ENCODE measurements around the gene NEO1. TPM values are rescaled to one million over a fixed set of nuclear protein-coding genes. Genes with fewer than 3 reads are reported as not detected.

NEO1 gene, protein sequence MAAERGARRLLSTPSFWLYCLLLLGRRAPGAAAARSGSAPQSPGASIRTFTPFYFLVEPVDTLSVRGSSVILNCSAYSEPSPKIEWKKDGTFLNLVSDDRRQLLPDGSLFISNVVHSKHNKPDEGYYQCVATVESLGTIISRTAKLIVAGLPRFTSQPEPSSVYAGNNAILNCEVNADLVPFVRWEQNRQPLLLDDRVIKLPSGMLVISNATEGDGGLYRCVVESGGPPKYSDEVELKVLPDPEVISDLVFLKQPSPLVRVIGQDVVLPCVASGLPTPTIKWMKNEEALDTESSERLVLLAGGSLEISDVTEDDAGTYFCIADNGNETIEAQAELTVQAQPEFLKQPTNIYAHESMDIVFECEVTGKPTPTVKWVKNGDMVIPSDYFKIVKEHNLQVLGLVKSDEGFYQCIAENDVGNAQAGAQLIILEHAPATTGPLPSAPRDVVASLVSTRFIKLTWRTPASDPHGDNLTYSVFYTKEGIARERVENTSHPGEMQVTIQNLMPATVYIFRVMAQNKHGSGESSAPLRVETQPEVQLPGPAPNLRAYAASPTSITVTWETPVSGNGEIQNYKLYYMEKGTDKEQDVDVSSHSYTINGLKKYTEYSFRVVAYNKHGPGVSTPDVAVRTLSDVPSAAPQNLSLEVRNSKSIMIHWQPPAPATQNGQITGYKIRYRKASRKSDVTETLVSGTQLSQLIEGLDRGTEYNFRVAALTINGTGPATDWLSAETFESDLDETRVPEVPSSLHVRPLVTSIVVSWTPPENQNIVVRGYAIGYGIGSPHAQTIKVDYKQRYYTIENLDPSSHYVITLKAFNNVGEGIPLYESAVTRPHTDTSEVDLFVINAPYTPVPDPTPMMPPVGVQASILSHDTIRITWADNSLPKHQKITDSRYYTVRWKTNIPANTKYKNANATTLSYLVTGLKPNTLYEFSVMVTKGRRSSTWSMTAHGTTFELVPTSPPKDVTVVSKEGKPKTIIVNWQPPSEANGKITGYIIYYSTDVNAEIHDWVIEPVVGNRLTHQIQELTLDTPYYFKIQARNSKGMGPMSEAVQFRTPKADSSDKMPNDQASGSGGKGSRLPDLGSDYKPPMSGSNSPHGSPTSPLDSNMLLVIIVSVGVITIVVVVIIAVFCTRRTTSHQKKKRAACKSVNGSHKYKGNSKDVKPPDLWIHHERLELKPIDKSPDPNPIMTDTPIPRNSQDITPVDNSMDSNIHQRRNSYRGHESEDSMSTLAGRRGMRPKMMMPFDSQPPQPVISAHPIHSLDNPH (N-terminal part only)
- 18.5 TPM for total RNA-seq (ENCODE audit: insufficient read depth, low replicate concordance)

DNA sequence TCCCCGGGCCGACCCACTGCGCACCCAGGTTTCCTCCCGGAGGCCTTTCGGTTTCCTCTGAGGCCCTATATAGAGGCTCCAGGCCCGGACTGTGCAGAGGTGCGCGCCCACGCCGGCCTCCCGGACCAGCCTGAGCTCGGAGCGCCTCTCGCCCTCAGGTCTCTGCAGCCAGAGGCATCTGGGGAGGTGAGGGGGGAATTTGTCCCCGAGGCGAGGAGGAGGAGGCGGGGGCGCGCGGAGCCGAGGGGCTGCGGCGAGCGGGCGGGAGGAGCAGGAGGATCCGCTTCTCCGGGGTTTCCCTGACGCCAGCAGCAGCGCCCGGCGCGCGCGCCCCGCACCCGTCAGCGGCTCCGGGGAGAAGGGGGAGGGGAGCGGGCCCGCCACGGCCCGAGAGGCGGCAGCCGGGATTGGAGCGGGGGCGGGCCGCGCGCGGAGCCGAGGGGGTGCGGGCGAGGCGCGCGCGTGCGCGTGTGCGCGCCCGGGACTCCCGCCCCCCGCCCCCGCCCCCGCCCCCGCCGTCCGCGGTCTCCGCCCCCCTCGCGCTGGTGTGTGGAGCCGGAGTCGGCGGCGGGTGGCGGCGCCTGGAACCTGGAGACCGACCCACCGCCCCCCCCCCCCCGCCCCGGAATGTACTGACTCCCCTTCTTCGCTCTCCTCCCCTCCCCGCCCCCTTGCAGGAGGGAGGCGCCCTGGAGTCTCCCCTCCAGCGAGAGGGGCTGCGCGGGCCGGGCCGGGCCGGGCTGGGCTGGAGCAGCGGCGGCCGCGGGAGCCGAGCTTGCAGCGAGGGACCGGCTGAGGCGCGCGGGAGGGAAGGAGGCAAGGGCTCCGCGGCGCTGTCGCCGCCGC is at the start of gene NEO1:
Gene NEO1, plus strand, starts transcription at position 657 of the 846 bp plus-strand sequence. CDS start 213 bp downstream, outside the sequence.
- DNase-seq (ENCODE audit: low spot score) = peak; percentile 92

DNA sequence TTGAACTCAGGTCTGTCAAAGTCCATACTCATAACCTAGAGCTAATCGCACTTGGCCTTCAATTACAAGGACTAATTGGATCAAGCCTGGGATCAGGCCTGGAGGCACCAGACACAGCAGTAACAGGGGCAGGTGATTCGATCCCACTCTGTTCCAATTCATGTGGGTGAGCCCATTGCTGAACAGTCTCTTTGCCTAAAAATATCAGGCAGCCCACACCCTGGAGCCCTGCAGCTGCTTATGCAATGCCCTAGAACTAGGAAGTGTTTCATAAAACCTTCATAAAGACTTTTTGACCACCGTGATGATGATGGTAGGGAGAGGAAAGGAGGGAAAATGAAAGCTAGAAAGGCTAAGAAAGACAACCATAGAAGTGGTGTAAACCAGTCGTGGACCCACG is 47.8 kb upstream of the NEO1 start:
- no peak for DNase-seq (ENCODE audit: low spot score)

DNA sequence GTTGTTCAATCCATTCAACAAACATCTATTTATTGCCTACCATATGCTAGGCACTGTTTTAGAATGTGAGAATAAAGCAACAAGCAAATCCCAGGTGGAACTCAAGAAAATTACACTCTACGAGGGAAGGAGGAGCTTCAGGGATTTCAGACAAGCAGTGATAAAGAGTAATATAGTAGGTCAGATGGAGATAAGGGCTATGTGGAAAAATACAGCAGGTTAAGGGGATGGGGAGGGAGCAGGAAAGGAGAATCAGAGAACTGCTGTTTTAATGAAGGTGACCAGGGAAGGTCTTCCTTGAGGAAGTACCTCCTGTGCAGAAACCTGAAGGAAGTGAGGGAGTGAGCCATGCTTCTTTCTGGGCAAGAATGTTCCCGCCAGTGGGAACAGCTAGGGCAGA is 47.2 kb upstream of the NEO1 start:
- DNase-seq (ENCODE audit: low spot score) = no peak

DNA sequence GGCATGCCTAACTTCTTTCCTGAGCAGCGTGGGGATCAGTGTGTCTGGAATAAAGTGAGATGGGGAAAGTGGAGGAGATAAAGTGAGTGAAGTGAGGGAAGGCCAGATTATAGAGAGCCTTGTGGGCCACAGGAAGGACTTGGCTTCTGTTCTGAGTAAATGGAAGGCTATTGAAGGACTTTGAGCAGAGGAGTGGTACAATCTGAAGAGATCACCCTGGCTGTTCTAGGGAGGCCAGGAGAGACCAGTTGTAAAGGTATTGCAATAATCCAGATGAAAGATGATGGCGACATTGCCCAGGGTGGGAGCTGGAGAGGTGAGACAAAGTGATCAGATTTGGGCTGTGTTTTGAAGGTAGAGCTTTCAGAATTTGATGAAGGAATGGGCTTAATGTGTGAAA is 46.8 kb upstream of the NEO1 start:
- DNase-seq (ENCODE audit: low spot score) = no peak

DNA sequence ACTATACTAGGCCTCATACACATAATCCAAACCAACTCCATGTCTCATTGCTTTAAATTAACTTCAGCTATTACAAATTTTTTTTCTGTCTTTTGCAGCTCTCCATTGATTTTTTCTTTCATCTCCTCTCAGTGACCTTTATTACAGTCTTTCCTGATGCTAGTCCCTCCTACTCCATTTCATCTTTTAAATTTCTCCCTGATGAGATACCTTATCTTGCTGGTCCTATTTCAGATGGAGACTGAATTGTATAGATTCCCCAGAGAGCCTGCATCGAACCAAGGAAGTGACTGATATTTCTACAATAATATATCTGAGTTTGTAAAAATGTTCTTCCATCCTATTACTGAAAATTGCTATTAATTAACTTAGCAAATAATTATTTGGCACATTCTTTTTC is 45.7 kb upstream of the NEO1 start:
- no peak for DNase-seq (ENCODE audit: low spot score)

DNA sequence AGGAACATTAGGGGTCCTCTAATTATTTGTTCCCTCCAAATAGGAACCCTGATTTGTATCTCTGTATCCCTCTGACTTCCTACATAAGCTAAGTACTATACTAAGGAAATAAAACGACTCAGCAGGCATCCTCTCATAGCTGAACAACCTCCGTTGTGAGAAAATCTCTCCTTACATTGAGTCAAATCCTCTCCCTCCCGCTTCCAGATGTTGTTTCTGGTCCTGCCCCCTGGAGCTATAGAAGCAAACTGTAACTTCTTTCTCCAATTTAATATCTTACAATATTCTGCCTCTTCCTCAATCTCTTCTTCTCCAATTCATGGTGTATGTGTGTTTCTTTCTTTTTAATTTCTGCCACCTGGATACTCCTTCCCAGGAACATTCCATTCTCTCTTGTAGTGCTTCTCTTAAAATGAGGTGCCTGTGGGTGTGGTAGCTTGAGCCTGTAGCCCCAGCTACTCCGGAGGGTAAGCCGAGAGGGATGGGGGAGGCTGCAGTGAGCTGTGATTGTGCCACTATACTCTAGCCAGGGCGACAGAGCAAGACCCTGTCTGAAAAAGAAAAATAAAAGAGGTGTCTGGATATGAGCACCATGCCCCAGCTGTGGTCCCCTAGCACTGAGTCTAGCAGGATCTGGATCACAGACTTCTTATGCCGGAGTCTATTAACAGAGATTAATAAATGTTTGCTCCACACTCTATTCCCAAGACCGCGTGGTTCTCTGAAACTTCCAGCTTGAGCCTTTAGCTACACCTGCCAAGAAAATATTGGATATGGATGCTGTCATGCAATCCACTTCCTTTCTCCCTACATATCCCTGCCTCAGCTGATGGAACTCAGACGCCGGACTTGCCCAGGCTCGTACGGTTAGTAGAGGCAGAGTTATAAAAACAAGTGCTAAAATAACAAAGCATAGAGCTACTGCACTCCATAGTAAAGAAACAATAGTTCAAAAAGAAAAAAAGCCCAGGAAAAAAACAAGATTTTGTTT is 42.9 kb upstream of the NEO1 start:
- DNase-seq (ENCODE audit: low spot score) = peak; percentile 48

DNA sequence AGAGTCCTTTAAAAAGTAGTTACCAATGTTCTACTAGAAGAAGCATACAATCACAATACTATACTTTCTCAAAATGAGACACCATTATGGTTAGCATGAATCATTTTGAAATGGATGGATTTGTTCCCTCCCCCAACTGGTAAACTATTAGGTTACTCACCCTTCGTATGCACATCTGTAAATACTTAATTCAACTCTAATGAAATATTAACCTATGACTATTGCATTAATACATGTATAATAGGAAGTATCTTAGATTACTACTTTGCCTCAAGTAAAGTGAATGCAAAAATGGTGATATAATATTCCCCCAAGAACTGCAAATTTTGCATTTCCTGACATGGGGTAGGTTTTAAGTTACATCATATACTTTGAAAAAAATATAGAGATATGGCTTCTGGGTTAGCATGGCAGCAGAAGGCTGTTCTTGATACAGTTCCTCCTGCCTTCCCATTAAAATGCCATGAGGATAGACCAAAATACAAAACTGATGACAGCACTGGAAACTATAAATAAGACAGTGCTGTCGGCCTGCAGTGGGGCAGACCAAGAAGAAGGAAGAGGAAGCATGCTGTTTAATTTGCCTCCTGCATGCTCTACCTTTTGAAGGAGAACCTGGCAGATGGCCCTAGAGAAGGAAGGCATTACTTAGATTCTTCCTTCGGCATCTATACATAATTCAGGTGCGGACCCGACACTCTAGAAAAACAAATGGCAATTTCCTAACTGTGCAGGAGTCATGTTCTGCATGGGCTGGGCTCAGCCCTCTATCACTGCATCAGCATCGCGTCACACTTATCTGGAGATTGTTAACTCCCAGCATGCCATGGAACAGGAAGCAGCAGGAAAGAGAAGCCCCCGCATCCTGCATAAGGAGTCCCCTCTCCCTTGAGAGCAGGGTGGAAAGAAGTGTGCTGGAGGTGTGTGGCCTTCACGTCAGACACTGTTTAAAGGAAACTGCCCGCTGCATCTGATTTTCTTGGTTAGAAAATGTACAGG is 41.8 kb upstream of the NEO1 start:
- no peak for DNase-seq (ENCODE audit: low spot score)

DNA sequence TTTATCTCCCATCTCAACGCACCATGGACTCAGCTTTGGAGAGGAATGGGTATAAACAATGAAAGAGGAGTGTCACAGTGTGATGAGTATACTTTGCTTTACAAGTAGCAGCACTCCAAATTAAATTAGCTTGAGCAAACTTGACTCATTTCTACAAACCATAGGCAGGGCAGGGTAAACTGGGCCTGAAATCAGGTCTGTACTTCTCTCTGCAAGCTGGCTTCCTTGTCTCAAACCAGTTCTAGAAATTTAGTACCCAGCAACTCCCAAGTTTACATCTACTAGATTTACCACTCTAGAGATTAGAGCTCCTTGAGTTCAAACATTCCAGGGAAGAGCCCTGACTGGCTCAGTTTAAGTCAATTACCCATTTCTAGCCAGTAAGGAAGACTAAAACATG is 37.4 kb upstream of the NEO1 start:
- DNase-seq (ENCODE audit: low spot score) = no peak

DNA sequence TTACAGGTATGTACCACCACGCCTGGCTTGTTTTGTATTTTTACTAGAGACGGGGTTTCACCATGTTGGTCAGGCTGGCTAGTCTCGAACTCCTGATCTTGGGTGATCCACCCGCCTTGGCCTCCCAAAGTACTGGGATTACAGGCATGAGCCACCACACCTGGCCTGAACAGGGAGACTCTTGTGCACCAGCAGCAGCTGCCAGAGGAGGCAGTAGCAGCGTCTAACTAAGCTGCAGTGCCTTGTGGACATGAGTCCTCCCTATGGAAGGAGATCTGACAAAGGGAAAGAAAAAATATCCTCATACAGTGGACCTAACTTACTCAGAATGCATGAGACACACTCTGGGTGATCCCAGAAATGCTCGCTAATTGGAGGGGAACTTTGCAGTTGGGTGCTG is 36.8 kb upstream of the NEO1 start:
- no peak for DNase-seq (ENCODE audit: low spot score)

DNA sequence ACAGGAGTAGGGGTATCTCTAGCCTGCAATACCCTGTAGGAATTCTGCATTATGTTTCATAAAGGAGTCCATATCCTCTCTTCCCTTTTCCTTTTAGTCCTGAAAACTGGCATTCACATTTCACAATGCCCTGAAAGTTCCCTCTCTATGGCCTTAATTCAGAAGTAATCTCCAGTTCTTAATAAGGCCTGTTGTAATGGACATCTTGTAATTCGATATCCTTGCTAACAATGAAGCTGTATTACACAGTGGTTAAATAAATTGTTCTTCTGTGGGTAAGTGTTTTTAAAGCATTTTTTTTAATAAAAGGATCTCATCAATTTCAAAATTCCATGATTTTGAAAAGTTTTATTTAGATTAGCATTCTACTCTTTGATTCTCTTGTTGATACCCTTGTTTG is 34.3 kb upstream of the NEO1 start:
- DNase-seq (ENCODE audit: low spot score) = no peak

DNA sequence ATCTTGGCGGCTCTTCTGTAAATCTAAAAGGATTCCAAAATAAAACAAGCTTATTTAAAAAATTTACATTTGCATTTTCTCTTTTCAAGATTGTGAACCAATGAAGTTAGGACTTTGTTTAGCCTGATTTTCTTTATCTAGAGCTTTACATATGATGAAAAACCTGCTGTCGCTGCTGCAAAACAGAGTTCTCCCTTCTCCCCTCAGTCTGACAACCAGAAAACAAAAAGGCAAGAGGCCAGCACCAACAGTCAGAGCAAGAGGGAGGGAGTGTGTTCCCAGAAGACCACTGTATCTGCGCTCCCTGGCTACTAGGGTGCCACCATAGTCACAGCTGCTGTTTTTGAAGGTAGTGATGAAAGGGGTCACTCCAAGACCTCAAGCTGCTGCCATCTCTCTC is 33.1 kb upstream of the NEO1 start:
- no peak for DNase-seq (ENCODE audit: low spot score)

DNA sequence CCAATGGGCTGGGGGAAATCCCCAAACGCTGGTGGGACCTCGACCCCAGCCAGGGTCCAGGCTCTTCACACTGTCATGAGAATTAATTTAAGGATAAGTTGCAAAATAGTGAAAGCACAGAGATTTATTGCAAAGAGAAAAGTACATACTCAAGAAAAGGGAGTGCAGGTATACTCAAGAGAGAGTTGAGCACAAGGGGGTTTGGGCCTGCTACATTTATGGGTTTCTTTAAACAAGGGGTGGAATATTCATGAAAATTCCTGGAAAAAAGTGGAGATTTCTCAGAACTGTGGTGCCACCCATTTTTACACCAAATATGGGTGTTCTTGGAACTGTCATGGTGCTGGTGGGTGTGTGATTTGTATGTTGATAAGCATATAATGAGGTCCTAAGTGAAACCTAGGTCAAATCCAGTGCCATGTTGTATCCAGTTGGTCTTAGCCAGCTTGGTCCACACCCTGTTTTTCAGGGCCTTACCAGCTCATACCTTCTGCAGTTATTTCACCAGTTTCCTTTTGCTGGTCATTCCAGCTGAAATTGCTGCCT is 32.6 kb upstream of the NEO1 start:
- DNase-seq (ENCODE audit: low spot score) = no peak

DNA sequence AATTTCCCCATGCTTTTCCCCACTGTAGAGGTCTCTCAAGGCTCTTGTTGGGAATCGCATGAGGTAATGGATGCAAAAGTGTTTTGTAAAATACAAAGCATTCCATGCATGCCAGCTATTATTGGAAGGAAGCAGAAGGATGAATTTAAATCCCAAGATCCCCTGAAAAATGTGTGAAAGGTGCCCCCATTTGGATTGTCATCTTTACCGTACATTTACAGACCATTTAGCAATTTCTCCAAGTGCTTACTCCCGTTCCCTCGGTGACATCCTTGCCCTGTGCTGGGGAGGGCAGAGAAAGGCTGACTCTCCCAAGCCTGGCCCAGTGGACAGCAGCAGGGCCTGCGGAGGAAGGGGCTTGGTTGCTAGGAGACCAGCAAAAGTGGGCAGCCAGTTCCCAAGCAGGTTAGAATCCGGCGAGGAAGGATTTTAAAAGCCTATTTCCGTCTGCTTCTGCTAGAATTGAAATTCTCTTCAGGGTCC is 31.1 kb upstream of the NEO1 start:
- DNase-seq (ENCODE audit: low spot score) = no peak

DNA sequence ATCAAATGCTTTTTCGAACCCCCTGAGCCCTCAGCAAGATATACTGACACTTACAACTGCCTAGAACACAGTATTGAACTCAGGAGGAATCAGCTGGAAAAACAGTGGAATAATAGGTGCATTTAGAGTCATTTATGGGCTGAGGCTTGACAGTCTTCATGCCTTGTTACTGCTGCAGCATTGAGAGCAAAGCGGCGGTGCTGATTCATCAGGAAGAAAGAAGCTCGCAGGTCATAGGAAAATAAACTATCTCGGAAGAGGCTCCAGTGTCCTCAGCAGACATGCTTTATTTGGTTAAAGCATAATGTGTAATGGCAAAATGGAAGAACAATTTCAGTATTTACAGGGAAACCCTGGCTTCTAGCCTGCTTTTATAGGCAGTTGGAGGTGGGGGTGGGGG is 30.1 kb upstream of the NEO1 start:
- DNase-seq (ENCODE audit: low spot score) = peak; percentile 43

DNA sequence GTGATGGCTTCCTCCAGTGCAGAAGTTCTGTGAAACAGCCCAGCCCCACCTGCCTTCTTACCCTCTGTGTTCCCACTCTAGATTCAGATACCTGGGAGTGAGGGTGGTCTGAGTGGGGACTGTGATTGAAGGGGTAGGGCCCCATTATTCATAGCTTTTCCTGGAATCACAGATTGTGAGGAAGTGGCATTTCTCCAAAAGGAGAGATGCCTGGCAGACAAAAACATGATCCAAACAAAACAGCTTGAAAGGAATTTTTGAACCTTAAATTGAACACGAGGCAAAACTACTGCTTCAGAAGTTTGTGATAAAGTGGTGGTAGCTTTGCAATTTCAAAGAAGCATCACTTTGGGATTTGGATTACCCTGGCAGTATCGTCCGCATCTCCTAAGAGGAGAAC is 29.2 kb upstream of the NEO1 start:
- DNase-seq (ENCODE audit: low spot score) = no peak

DNA sequence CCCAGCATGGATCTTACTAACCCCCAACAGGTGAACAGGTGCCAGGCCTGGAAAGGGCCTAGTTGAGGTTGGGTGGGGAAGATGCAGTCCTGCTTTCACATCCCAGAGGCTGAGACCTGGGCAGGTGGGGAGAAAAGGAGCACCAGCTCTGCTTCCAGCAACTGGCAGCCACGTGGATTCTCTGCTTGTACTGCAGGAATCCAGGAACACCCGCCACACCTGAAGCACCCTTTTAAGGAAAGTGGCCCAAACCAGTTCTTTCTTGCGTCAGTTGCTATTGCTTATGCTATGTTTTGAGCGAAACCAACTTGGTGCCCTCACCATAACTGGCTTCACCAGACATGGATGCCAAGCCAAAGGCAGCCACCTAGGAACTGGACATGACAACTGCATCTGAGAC is 28.1 kb upstream of the NEO1 start:
- no peak for DNase-seq (ENCODE audit: low spot score)

DNA sequence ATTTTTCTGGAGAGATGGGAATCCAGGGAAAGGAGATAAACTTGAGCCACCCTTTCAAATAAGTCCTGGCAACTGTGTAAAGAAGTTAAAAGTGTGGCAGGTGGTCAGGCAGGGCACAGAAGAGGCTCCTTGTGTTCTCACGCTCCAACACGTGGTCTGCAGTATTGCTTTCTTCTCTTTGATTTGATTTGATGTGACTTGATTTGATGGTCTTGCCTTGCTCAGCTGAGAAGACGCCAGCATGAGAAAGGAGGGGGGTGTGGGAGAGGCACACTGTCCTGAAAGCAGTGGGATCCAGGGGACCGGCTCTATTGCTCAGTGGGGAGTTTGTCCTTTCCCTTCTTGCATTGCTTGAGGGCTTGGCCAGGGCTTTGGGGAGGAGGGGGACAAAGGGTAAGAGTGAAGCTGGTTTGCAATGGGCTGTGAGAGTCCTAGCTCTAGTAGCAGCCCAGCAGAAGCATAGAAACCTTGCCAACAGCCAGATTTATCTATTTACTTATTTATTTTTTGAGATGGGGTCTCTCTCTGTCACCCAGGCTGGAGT is 25.7 kb upstream of the NEO1 start:
- no peak for DNase-seq (ENCODE audit: low spot score)

DNA sequence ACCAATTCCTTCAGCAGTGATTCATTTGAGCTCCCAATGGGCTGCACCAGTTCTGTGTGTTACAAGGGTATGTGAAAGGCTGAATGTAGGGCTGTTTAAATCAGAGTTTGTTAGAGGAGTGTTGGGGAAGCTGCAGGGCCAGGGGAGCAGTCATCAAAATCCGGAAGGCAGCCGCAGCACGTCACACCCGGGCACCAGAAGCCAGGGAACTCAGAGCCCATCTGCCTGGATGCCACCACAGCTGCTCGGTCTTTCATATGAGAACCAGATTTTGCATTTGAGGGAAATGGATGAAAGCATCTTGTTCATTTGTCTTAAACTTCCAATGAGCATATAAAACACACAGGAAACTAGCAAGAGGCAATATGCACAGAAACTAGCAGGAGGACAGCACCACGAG is 24.2 kb upstream of the NEO1 start:
- DNase-seq (ENCODE audit: low spot score) = no peak
